ENCODE data around the gene OR56A1.
"Not testable (repeated sequence)": the region's sequence is repeated elsewhere in the genome, so short reads cannot be mapped to it uniquely, and the experiment has no call there.

Gene OR56A1

GRCh38 chr11:6030708-6031405, at the start of gene OR56A1:
TSS of gene OR56A1 (minus strand) at chr11:6030758. CDS start at chr11:6027692, 3,066 bp downstream.
- no peak for DNase-seq (ENCODE audit: low read depth)

- DNase-seq (ENCODE audit: low read depth) = no peak
Observed at GRCh38 chr11:6079463-6079862, 48.9 kb upstream of the OR56A1 start.

- DNase-seq (ENCODE audit: low read depth) = no peak
Observed at GRCh38 chr11:6077723-6078122, 47.2 kb upstream of the OR56A1 start.

GRCh38 chr11:6076443-6076842, 45.9 kb upstream of the OR56A1 start:
- not testable (repeated sequence) for DNase-seq (ENCODE audit: low read depth)

GRCh38 chr11:6067502-6067901, 36.9 kb upstream of the OR56A1 start:
- no peak for DNase-seq (ENCODE audit: low read depth)

- DNase-seq (ENCODE audit: low read depth) = no peak
Observed at GRCh38 chr11:6062691-6063358, 32.3 kb upstream of the OR56A1 start.

- no peak for DNase-seq (ENCODE audit: low read depth)
Observed at GRCh38 chr11:6061475-6061874, 30.9 kb upstream of the OR56A1 start.

GRCh38 chr11:6057452-6057851, 26.9 kb upstream of the OR56A1 start:
- DNase-seq (ENCODE audit: low read depth) = no peak

- no peak for DNase-seq (ENCODE audit: low read depth)
Observed at GRCh38 chr11:6055569-6055968, 25.0 kb upstream of the OR56A1 start.

GRCh38 chr11:6052374-6052773, 21.8 kb upstream of the OR56A1 start:
- DNase-seq (ENCODE audit: low read depth) = no peak

GRCh38 chr11:6040874-6041273, 10.3 kb upstream of the OR56A1 start:
- no peak for DNase-seq (ENCODE audit: low read depth)

GRCh38 chr11:6027501-6027900, 3.1 kb downstream of the OR56A1 start:
- no peak for DNase-seq (ENCODE audit: low read depth)

GRCh38 chr11:6025056-6025455, 5.5 kb downstream of the OR56A1 start:
- DNase-seq (ENCODE audit: low read depth) = no peak

- DNase-seq (ENCODE audit: low read depth) = no peak
Observed at GRCh38 chr11:6022956-6023355, 7.6 kb downstream of the OR56A1 start.

- DNase-seq (ENCODE audit: low read depth) = no peak
Observed at GRCh38 chr11:6013042-6013441, 17.5 kb downstream of the OR56A1 start.

- DNase-seq (ENCODE audit: low read depth) = no peak
Observed at GRCh38 chr11:6012035-6012668, 18.4 kb downstream of the OR56A1 start.

GRCh38 chr11:6006846-6007245, 23.7 kb downstream of the OR56A1 start, which contains the start of gene OR56A4:
TSS of gene OR56A4 (minus strand) at chr11:6006946. CDS start at chr11:6002992, 3,954 bp downstream.
- DNase-seq (ENCODE audit: low read depth) = no peak

- DNase-seq (ENCODE audit: low read depth) = no peak
Observed at GRCh38 chr11:6006395-6006794, 24.2 kb downstream of the OR56A1 start.

GRCh38 chr11:6002202-6002699, 28.3 kb downstream of the OR56A1 start:
- DNase-seq (ENCODE audit: low read depth) = no peak

GRCh38 chr11:5994791-5995190, 35.8 kb downstream of the OR56A1 start:
- DNase-seq (ENCODE audit: low read depth) = no peak

- DNase-seq (ENCODE audit: low read depth) = peak; percentile 5
Observed at GRCh38 chr11:5992604-5993251, 37.8 kb downstream of the OR56A1 start.

GRCh38 chr11:5992150-5992549, 38.4 kb downstream of the OR56A1 start:
- DNase-seq (ENCODE audit: low read depth) = no peak

All from CMK (cell line).